CD4-positive, alpha-beta memory T cell (primary cell): ENCODE results near the gene GLI1. TPM values are rescaled to one million over a fixed set of nuclear protein-coding genes. Genes with fewer than 3 reads are reported as not detected.
A peak's percentile ranks its signal among the peaks of the same experiment; 100 is the strongest.
"Not testable (repeated sequence)": the region's sequence is repeated elsewhere in the genome, so short reads cannot be mapped to it uniquely, and the experiment has no call there.

Source experiments
- CTCF ChIA-PET: fragments of 350-600 bp; sonication (Branson Sonifier 250); formaldehyde crosslinking; loops from one replicate; lab custom pipeline; 2021; ENCODE audit warnings: inconsistent platforms; ENCODE audit not compliant: partially characterized antibody; lab: Charles Lee
- POLR2A ChIA-PET: fragments of 350-600 bp; sonication (Branson Sonifier 250); formaldehyde crosslinking; loops from one replicate; lab custom pipeline; 2021; ENCODE audit not compliant: partially characterized antibody; lab: Charles Lee
- DNase-seq, 5 donors: peaks; one replicate each; pipeline versions ENCODE4 v3.0.0 to v3.0.0-alpha.2; 2020 to 2022; ENCODE audit warnings: mixed read lengths in 1 of 5
- H3K27ac ChIP-seq: one replicate; pipeline ENCODE4 v1.7.0; 2013; ENCODE audit warnings: low read depth, low read length
- H3K27me3 ChIP-seq: 2 replicates; pipeline ENCODE4 v1.7.0; 2013; ENCODE audit warnings: mild to moderate bottlenecking, low read length, moderate library complexity; ENCODE audit not compliant: insufficient read depth
- H3K36me3 ChIP-seq: 2 replicates; pipeline ENCODE4 v1.7.0; 2013; ENCODE audit warnings: mild to moderate bottlenecking, low read length, moderate library complexity; ENCODE audit not compliant: insufficient read depth
- H3K4me1 ChIP-seq: 2 replicates; pipeline ENCODE4 v1.7.0; 2013; ENCODE audit warnings: mild to moderate bottlenecking, low read length, moderate library complexity; ENCODE audit not compliant: insufficient read depth
- H3K4me3 ChIP-seq, 2 donors: one replicate each; pipeline ENCODE4 v1.7.0; 2013; ENCODE audit warnings: low read length in 2 of 2, mild to moderate bottlenecking in 1 of 2
- H3K9me3 ChIP-seq, 2 donors: one replicate each; pipeline ENCODE4 v1.7.0; 2013; ENCODE audit warnings: low read length in 2 of 2, control low read depth in 1 of 2; ENCODE audit not compliant: control insufficient read depth in 1 of 2
- H3K27ac Mint-ChIP-seq, 7 donors: one replicate each; pipeline ENCODE4 v1.8.0; 2020 to 2021; ENCODE audit warnings: mixed read lengths in 7 of 7, mild to moderate bottlenecking in 6 of 7, inconsistent platforms in 3 of 7, moderate library complexity in 3 of 7
- H3K27me3 Mint-ChIP-seq, 2 donors: one replicate each; pipeline ENCODE4 v1.8.0; 2020 to 2021; ENCODE audit warnings: mixed read lengths in 2 of 2
- H3K36me3 Mint-ChIP-seq, 2 donors: one replicate each; pipeline ENCODE4 v1.8.0; 2020 to 2021; ENCODE audit warnings: mixed read lengths in 2 of 2, inconsistent platforms in 1 of 2, mild to moderate bottlenecking in 1 of 2
- H3K4me1 Mint-ChIP-seq, 4 donors: one replicate each; pipeline ENCODE4 v1.8.0; 2020 to 2021; ENCODE audit warnings: mixed read lengths in 4 of 4, mild to moderate bottlenecking in 1 of 4
- H3K4me3 Mint-ChIP-seq, 8 donors: one replicate each; pipeline ENCODE4 v1.8.0; 2020 to 2021; ENCODE audit warnings: mixed read lengths in 8 of 8, mild to moderate bottlenecking in 7 of 8, moderate library complexity in 6 of 8, inconsistent platforms in 3 of 8
- H3K9me3 Mint-ChIP-seq, 8 donors: one replicate each; pipeline ENCODE4 v1.8.0; 2020 to 2021; ENCODE audit warnings: mixed read lengths in 8 of 8, mild to moderate bottlenecking in 5 of 8, inconsistent platforms in 3 of 8, moderate library complexity in 1 of 8
- intact Hi-C: fragments of 100-400 bp; cut with micrococcal nuclease; formaldehyde crosslinking; loops from one replicate; pipeline ENCODE4 v1.15.1; 2023
- polyA plus RNA-seq, 2 donors: library from polyadenylated mRNA; unstranded; fragments of 300-500 nt; fragmentation: Illumina TruSeq; gene quantifications; one replicate each; pipeline ENCODE4 v1.2.3, GENCODE V29; 2021
- total RNA-seq, 2 experiments: library from RNA; stranded (reverse); gene quantifications; one replicate each; pipeline ENCODE4 v1.2.3, GENCODE V29; 2021

Gene GLI1
- total and polyA plus RNA-seq, 4 experiments from 2014 or later: 0.30 to 0.35 TPM; not detected in 2

DNA sequence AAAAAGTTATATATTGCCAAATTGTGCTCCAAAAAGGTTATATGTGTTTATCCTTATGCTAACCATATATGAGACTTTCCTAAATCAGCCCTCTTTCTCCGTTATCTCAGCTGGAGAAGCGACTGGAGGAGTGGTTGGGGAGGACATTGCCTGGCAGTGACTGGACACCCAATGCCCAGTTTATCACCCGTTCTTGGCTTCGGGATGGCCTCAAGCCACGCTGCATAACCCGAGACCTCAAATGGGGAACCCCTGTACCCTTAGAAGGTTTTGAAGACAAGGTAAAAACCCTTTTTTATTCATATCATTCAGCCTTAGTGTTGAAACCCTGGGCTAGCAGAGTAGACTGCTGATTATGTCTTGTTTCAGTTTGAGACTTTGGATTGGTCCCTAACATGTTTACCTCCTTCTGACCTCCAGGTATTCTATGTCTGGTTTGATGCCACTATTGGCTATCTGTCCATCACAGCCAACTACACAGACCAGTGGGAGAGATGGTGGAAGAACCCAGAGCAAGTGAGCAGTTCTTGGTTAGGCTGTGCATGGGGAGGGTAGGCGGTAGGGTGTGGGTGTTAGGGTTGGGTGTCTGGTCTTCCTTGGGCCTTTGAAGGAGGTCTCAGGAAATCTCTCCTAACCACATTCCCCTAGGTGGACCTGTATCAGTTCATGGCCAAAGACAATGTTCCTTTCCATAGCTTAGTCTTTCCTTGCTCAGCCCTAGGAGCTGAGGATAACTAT, 52.2 kb downstream of the GLI1 start:
- H3K36me3 ChIP-seq: peaks cover 62% of the 10 kb centered on the region
- Mint-ChIP-seq H3K27me3 (no peaks in the 10 kb centered on the region), H3K4me3 (no peak overlapping the region), H3K9me3 (no peaks in the 10 kb centered on the region), H3K27ac (peak overlapping the region in 6 of 7 donors; percentile 41 to 75 (median 63)), H3K36me3 (peaks cover 42 to 69% of the 10 kb centered on the region in 2 donors), H3K4me1 (peaks cover 0 to 2% (median 0%) of the 10 kb centered on the region in 4 donors)
- ChIA-PET CTCF (interaction anchor here (0.7 to 1.2 kb wide), 5 partner anchors 9 to 71 kb away, joined by 3 read pairs; partner anchors contain the start of gene DDIT3), POLR2A (interaction anchor here (0.7 to 1.5 kb wide), 3 partner anchors 9 to 211 kb away, joined by 4 to 7 read pairs (median 6); partner anchors contain the start of gene DDIT3)
- no peak for DNase-seq
- H3K4me3 ChIP-seq: no peak overlapping the region
- H3K9me3 ChIP-seq: no peaks in the 10 kb centered on the region
- H3K27ac ChIP-seq: no peak overlapping the region
- peaks cover under 1% of the 10 kb centered on the region for H3K4me1 ChIP-seq
- H3K27me3 ChIP-seq: no peaks in the 10 kb centered on the region
- intact Hi-C loops: no loop called here

DNA sequence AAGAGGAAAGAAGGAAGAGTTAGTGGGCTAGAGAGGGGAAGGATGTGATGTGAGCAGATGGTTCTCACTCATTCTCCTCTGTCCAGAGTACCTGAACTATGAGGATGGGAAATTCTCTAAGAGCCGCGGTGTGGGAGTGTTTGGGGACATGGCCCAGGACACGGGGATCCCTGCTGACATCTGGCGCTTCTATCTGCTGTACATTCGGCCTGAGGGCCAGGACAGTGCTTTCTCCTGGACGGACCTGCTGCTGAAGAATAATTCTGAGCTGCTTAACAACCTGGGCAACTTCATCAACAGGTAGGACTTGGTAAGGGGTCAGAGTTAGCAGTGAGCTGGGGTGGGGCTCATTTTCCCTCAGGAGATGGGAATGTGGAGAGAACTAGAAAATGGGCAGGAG, 53.1 kb downstream of the GLI1 start:
- CTCF ChIA-PET: interaction anchor here (0.7 to 1.2 kb wide), 4 partner anchors 8 to 70 kb away, joined by 3 read pairs; partner anchors contain the start of gene DDIT3
- peaks cover 71% of the 10 kb centered on the region for H3K36me3 ChIP-seq
- no peak overlapping the region for H3K27ac ChIP-seq
- H3K4me3 ChIP-seq: no peak overlapping the region
- peak overlapping the region; percentile 9 to 80 (median 66) for H3K27ac Mint-ChIP-seq
- no peak for DNase-seq
- peaks cover 6% of the 10 kb centered on the region for H3K4me1 ChIP-seq
- no peaks in the 10 kb centered on the region for H3K27me3 ChIP-seq
- H3K4me3 Mint-ChIP-seq: no peak overlapping the region
- peaks cover 51 to 78% of the 10 kb centered on the region in 2 donors for H3K36me3 Mint-ChIP-seq
- intact Hi-C loops: no loop called here
- H3K4me1 Mint-ChIP-seq: peaks cover 1 to 8% (median 3%) of the 10 kb centered on the region in 4 donors
- H3K9me3 Mint-ChIP-seq: no peaks in the 10 kb centered on the region
- POLR2A ChIA-PET: interaction anchor here (1.2 to 1.5 kb wide), 2 partner anchors 8 to 9 kb away, joined by 3 to 4 read pairs; partner anchors contain the start of gene DDIT3
- H3K27me3 Mint-ChIP-seq: no peaks in the 10 kb centered on the region
- no peaks in the 10 kb centered on the region for H3K9me3 ChIP-seq

DNA sequence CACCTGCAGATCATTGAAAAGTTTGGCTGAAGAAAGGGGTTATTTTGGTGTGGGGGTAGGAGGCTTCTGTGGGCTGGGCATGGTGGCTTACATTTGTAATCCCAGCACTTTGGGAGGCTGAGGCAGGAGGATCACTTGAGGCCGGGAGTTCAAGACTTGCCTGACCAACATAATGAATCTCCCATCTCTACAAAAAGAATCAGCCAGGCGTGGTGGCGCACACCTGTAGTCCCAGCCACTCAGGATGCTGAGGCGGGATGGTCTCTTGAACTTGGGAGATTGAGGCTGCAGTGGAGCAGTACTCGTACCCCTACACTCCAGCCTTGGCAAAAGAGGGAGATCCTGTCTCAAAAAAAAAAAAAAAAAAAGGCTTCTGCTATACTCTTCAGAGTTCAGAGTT, 53.7 kb downstream of the GLI1 start:
- H3K36me3 Mint-ChIP-seq: peaks cover 56 to 80% of the 10 kb centered on the region in 2 donors
- H3K4me1 Mint-ChIP-seq: peaks cover 3 to 12% (median 6%) of the 10 kb centered on the region in 4 donors
- POLR2A ChIA-PET: interaction anchor here (0.8 to 1.5 kb wide), 3 partner anchors 7 to 54 kb away, joined by 3 to 4 read pairs (median 3); partner anchors contain the start of genes DDIT3 and GLI1

GRCh38 chr12:57513677-57514076, 54.1 kb downstream of the GLI1 start:
- H3K9me3 Mint-ChIP-seq, H3K4me3 ChIP-seq, H3K4me3 Mint-ChIP-seq, H3K27ac ChIP-seq, H3K9me3 ChIP-seq, intact Hi-C loops, H3K27me3 Mint-ChIP-seq, DNase-seq, H3K27me3 ChIP-seq: not testable (repeated sequence)
- CTCF ChIA-PET: interaction anchor here (1.2 to 1.5 kb wide), 2 partner anchors 36 to 81 kb away, joined by 3 read pairs; no protein-coding TSS in a partner anchor
- Histone ChIP-seq H3K36me3 (peaks cover 70% of the 10 kb centered on the region), H3K4me1 (peaks cover 15% of the 10 kb centered on the region)
- POLR2A ChIA-PET: interaction anchor here (0.8 to 3.7 kb wide), 3 partner anchors 10 to 55 kb away, joined by 3 to 12 read pairs (median 3); partner anchors contain the start of genes ARHGAP9 and GLI1
- Mint-ChIP-seq H3K4me1 (peaks cover 6 to 16% (median 10%) of the 10 kb centered on the region in 4 donors), H3K36me3 (peaks cover 58 to 78% of the 10 kb centered on the region in 2 donors), H3K27ac (peak overlapping the region in 1 of 7 donors; percentile 77)

More for the DNA sequence above, 53.7 kb downstream of the GLI1 start:
- Histone ChIP-seq H3K27me3 (no peaks in the 10 kb centered on the region), H3K27ac (no peak overlapping the region), H3K36me3 (peaks cover 71% of the 10 kb centered on the region), H3K9me3 (no peaks in the 10 kb centered on the region), H3K4me3 (no peak overlapping the region), H3K4me1 (peaks cover 11% of the 10 kb centered on the region)
- CTCF ChIA-PET: interaction anchor here (1.2 to 1.5 kb wide), 2 partner anchors 36 to 81 kb away, joined by 3 read pairs; no protein-coding TSS in a partner anchor
- Mint-ChIP-seq H3K27me3 (no peaks in the 10 kb centered on the region), H3K9me3 (no peaks in the 10 kb centered on the region), H3K4me3 (no peak overlapping the region), H3K27ac (peak overlapping the region in 4 of 7 donors; percentile 35 to 78 (median 59))
- intact Hi-C loops: no loop called here
- DNase-seq: no peak

DNA sequence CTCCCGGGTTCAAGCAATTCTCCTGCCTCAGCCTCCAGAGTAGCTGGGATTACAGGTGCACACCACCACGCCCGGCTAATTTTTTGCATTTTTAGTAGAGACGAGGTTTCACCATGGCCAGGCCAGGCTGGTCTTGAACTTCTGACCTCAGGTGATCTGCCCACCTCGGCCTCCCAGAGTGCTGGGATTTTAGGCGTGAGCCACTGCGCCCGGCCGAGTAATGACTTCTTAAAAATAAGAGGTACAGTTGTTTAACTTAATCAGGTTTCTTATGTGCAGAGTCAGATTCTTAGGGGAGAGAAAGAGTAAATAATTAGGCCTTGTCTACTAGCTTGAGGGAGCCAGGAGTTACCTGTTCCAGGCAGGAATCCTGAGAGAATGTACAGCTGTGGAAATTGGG, 54.7 kb downstream of the GLI1 start:
- peaks cover 10 to 22% (median 15%) of the 10 kb centered on the region in 4 donors for H3K4me1 Mint-ChIP-seq
- ChIA-PET POLR2A (interaction anchor here (0.8 to 3.7 kb wide), 3 partner anchors 34 to 55 kb away, joined by 3 to 12 read pairs (median 3); partner anchors contain the start of genes ARHGAP9 and GLI1), CTCF (interaction anchor here (1.2 to 1.8 kb wide), 3 partner anchors 37 to 82 kb away, joined by 3 to 12 read pairs (median 3); no protein-coding TSS in a partner anchor)
- H3K4me3 Mint-ChIP-seq, H3K27me3 Mint-ChIP-seq, H3K27ac ChIP-seq, DNase-seq, H3K27me3 ChIP-seq, H3K4me3 ChIP-seq, H3K9me3 ChIP-seq, intact Hi-C loops, H3K9me3 Mint-ChIP-seq: not testable (repeated sequence)
- H3K36me3 ChIP-seq: peaks cover 67% of the 10 kb centered on the region
- peak overlapping the region in 1 of 7 donors; percentile 36 for H3K27ac Mint-ChIP-seq
- H3K4me1 ChIP-seq: peaks cover 21% of the 10 kb centered on the region
- H3K36me3 Mint-ChIP-seq: peaks cover 58 to 75% of the 10 kb centered on the region in 2 donors

DNA sequence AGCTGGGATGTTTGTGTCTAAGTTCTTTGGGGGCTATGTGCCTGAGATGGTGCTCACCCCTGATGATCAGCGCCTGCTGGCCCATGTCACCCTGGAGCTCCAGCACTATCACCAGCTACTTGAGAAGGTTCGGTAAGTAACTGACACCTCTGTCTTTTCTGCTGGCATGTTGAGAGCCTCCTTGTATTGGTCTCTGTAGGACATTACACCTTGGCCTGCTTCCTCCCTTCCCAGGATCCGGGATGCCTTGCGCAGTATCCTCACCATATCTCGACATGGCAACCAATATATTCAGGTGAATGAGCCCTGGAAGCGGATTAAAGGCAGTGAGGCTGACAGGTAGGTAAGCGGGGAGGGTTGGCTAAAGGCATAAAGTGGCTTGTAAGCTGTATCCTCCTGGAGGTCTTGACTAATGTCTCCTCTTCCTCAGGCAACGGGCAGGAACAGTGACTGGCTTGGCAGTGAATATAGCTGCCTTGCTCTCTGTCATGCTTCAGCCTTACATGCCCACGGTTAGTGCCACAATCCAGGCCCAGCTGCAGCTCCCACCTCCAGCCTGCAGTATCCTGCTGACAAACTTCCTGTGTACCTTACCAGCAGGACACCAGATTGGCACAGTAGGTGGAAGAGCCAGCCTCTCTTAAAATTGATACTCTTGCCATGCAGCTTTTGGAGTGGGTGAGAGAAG, 55.3 kb downstream of the GLI1 start:
- H3K9me3 ChIP-seq: no peaks in the 10 kb centered on the region
- POLR2A ChIA-PET: interaction anchor here (0.9 to 3.7 kb wide), 4 partner anchors 32 to 38 kb away, joined by 3 to 12 read pairs (median 7); partner anchors contain the start of genes ARHGAP9 and DCTN2
- peaks cover 54 to 75% of the 10 kb centered on the region in 2 donors for H3K36me3 Mint-ChIP-seq
- H3K4me3 Mint-ChIP-seq: no peak overlapping the region
- no peaks in the 10 kb centered on the region for H3K27me3 ChIP-seq
- intact Hi-C loops: no loop called here
- peaks cover 27% of the 10 kb centered on the region for H3K4me1 ChIP-seq
- H3K4me3 ChIP-seq: no peak overlapping the region
- H3K27ac Mint-ChIP-seq: peak overlapping the region in 3 of 7 donors; percentile 13 to 99 (median 36)
- no peaks in the 10 kb centered on the region for H3K9me3 Mint-ChIP-seq
- H3K27ac ChIP-seq: no peak overlapping the region
- no peak for DNase-seq
- H3K27me3 Mint-ChIP-seq: no peaks in the 10 kb centered on the region
- peaks cover 12 to 28% (median 19%) of the 10 kb centered on the region in 4 donors for H3K4me1 Mint-ChIP-seq
- CTCF ChIA-PET: interaction anchor here (1.8 kb wide), 1 partner anchor 56 kb away, joined by 12 read pairs; no protein-coding TSS in a partner anchor
- peaks cover 62% of the 10 kb centered on the region for H3K36me3 ChIP-seq
